ENCODE measurements around the gene FBXO34.
"Not testable (repeated sequence)": the region's sequence is repeated elsewhere in the genome, so short reads cannot be mapped to it uniquely, and the experiment has no call there.

FBXO34 gene

DNA sequence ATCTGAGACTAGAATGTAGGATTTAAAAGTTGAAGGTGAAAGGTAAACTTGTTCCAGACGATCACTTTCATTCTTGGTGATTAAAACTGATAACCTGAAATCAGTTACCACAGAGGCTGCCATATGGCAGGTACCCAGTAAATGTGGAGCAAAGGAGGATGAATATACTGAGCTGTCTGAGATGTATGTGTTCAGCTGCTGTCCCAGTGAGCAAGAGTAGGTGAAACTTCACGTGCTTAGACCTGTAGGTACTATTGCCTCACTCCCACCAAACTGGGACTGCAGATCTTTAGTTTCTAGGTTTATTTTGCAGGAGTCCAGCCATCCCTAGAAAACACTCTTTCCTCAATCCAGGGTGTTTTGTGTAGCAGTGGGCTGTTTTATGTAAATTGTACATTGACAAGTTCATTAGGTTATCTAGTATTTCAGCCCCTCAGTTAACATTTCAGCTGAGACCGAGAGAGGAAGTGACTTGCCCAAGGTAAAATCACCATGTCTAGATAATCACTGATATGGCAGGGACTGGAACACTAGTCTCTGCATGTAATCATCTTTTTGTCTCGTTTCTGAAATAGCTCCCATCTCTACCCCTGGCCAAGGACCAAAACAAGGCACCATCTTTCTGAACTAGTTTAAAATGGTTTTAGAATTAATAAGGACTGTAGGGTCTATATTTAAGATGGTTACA is 77.7 kb downstream of the FBXO34 start:
- DNase-seq: no peak

DNA sequence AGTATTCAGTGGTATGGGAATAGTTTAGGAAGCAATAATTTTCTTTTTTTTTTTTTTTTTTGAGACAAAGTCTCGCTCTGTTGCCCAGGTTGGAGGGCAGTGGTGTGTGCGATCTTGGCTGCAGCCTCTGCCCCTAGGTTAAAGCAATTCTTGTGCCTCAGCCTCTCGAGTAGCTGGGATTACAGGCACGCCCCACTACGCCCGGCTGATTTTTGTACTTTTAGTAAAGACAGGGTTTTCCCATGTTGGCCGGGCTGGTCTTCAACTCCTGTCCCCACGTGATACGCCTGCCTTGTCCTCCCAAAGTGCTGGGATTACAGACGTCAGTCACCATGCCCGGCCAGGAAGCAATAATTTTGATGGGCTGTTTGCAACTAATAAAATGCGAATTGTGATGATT is 78.3 kb downstream of the FBXO34 start:
- no peak for DNase-seq

DNA sequence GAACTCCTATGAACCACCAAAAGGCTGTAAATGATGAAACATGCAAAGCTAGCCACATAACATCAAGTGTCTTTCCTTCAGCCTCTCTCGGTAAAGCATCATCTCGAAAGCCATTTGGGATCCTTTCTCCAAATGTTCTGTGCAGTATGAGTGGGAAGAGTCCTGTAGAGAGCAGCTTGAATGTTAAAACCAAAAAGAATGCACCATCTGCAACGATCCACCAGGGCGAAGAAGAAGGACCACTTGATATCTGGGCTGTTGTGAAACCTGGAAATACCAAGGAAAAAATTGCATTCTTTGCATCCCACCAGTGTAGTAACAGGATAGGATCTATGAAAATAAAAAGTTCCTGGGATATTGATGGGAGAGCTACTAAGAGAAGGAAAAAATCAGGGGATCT is 79.2 kb downstream of the FBXO34 start:
- no peak for DNase-seq

DNA sequence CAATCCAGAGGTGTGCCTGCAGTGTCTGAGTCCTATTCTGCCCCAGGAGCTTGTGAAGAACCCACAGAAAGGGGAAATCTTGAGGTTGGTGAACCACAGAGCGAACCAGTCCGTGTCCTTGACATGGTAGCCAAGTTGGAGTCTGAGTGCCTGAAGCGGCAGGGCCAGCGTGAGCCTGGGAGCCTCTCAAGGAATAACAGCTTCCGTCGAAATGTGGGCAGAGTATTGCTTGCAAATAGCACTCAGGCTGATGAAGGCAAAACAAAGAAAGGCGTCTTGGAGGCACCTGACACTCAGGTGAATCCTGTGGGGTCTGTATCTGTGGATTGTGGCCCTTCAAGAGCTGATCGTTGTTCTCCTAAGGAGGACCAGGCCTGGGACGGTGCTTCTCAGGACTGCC is 79.9 kb downstream of the FBXO34 start:
- DNase-seq: no peak

DNA sequence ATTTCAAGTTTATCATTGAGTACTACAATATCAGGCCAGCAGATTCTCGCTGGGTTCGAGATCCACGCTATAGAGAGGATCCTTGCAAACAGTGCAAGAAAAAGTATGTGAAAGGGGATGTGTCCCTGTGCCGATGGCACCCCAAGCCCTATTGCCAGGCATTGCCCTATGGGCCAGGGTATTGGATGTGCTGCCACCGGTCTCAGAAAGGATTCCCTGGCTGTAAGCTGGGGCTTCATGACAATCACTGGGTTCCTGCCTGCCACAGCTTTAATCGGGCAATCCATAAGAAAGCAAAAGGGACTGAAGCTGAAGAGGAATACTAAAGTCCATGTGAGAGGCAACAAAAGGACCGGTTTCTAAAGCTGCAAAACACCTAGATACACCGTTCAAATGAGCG is 81.0 kb downstream of the FBXO34 start:
- no peak for DNase-seq

DNA sequence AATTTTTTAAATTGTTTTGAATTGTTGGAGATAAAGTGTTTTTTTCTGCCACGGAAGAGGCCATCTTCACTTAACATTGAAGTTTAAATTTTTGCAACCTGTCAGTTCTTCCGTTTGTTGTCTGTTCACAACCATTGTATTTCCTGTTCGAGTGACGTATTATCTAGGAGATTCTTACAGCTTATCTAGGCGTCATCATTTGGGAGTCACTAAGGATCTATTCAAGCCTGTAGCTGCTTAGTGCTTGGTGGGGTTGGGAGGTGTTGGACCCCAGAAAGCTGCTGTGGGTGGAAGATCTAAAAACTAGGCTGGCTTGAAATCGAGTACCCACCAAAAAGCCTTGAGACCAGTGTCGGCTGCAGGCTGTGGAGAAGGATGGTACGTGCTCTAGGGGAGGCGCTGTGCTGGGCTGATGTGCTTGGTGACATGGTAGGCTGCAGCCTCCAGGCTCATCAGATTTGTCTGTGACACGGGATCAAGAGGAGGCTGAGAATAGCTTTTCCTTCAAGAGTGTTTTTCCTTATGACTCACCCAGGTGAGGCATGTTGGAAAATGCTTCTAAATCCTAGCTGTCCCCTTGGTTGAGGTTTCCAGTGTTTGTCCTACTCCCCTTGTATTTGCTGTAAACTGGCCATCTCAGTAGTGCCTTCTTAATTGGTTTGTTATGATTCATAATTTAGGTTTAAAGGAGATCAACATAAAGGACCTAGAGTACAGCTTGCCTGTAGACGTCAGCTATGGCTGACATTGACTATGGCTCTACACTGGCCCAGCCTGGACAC is 82.7 kb downstream of the FBXO34 start:
- no peak for DNase-seq

DNA sequence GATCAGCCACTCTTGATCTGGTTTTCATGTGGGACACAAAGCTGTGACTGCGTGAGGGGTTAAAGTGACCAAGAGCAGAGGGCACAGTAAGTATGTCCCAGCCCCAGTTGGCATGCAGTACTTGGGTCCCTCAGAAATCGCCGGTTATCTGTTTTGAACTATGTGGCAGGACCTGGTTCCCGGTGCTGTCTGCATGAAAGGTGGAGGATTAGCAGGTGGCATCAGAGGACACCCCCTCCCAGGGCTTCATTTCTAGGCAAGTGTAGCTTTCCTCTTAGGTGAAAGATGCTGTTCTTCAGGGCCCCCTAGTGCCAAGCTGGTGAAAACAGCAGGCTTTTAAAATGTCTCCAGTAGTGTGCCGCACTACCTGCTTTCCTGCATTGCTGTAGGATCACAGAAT is 83.3 kb downstream of the FBXO34 start:
- no peak for DNase-seq

DNA sequence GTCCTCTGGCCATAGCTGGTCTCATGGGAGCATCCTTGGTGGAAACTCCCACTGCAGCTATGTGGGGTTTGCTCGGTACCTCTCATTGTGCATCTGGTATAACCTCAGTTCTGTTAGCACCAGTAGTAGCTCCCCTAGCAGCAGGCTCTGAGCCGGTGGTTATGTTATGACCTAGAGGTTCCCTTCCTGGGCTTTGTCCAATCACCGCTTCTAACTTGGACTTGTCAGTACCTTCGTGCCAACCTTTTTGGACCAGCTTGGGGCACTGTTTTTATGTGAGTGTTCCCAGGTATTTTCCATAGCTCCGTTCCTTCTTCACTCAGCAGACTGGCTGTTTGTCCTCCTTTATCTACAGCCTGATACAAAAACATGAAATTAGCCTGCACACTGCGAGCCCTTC is 84.7 kb downstream of the FBXO34 start:
- DNase-seq: no peak

DNA sequence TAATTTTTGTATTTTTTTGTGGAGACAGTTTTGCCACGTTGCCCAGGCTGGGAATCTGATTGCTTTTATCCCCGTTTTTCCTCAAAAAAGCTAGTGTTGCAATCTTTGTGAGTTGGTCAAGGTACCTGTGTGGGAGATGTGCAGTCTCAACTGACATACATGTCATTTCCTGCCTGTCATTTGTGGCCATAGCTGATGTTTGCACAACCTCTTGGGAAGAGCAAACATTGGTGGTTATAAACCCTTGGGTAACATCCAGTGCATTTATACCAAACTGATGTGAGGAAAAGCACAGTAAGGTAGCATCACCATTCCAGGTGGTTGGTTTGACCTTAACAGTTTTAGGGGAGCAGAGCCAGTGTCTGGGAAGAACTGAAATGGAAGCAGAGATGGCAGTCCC is 85.7 kb downstream of the FBXO34 start:
- DNase-seq: no peak

DNA sequence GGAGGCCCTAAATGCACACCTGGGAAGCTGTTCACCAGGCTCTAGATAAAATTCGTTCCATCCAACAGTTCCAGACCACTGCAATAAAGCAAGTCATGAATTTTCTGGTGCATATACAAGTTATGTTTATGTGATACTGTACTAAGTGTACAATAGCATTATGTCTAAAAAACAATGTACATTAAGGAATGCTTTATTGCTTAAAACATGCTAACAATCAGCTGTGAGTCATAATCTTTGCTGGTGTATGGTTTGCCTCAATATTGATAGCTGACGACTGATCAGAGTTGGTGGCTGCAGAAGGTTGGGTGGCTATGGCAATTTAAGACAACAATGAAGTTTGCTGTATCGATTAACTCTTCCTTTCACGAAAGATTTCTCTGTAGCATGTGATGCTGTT is 88.1 kb downstream of the FBXO34 start:
- no peak for DNase-seq

DNA sequence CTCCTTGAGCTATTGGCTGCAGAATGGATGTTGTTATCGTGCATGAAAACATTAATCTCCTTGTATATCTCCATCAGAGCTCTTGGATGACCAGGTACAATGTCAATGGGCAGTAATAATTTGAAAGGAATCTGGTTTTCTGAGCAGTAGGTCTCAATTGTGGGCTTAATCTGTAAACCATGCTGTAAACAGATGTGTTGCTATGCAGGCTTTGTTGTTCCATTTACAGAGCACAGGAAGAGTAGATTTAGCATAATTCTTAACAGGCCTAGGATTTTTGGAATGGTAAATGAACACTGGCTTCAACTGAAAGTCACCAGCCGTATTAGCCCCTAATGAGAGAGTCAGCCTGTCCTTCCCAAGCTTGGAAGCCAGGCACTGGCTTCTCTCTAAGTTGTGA is 90.0 kb downstream of the FBXO34 start:
- DNase-seq: no peak

DNA sequence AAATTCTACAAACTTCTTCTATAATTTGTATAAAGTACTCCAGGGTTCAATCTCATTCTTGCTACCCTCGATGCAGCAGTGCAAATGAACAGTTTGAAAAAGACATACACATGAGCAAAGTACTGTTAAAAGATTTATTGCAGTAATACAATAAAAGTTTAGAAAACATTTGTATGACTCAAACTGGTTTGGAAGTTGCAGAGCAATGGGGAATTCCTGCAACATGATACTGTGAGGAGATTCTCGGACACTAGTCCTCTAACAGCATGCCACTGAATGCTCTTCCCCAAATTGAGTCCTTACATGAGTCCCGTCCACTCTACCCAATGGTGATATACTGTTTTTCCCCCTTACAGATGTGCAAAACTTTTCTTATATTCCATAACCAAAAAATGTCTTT is 95.0 kb downstream of the FBXO34 start:
- no peak for DNase-seq

DNA sequence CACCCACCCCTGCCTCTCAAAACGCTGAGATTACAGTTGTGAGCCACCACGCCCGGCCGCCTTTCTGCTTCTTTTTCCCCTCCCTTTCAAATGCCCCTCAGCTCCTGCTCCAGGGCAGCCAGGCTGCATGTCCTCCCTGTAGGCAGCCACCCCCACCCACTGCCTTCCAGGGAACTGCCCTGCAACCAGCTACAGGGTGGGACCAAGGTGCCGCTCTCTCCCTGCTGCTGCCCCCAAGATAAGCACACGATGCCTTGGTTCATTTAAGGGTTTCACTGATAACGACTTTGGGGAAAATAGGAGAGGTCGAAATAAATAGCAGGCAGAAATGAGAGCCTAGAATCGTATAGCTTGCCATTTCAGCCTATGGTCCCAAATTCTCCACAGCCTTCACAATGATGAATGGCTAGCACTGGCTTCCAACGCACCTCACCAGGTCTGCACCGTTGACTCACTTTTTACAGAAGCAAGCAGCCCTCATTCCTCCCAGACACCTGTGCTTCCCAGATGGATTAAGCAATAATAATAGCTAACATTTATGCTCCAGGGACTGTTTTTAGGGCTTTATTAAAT is 99.7 kb downstream of the FBXO34 start:
- DNase-seq: no peak

DNA sequence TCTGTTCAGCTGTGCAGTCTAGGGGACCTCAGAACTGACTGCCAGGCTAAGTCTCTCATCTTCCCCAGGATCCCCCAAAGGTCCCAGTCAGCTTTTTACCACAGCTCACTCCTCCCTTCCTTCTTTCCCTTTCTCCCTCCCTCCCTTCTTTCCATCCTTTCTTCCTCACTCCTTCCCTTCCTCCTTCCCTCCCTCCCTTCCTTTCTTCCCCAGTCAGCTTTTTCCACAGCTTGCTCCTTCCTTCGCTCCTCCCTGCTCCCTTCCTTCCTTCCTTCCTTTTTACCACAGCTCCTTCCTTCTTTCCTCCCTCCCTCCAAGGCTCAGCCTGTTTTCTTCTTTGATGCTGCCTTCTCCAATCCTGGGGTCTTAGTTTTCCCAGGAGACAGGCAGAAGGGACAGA is 101.2 kb downstream of the FBXO34 start:
- no peak for DNase-seq

DNA sequence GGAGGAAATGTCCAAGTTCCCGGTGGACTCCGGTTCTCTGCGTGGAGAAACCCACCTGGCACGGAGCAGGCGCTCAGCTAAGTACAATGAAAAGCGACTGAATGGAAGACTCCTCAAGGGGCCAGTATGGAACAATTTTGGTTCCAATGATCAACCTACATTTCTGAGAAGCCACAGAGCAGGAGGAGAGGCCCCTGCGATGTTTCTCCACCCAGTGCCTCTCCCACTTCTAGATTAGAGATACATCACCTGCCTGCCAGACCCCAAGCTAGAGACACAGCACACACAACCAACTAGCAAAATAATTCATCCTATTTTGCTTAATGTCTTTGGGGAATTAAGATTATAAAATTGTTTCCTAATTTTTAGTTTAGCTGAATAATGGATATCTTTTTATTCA is 101.6 kb downstream of the FBXO34 start:
- DNase-seq: no peak

DNA sequence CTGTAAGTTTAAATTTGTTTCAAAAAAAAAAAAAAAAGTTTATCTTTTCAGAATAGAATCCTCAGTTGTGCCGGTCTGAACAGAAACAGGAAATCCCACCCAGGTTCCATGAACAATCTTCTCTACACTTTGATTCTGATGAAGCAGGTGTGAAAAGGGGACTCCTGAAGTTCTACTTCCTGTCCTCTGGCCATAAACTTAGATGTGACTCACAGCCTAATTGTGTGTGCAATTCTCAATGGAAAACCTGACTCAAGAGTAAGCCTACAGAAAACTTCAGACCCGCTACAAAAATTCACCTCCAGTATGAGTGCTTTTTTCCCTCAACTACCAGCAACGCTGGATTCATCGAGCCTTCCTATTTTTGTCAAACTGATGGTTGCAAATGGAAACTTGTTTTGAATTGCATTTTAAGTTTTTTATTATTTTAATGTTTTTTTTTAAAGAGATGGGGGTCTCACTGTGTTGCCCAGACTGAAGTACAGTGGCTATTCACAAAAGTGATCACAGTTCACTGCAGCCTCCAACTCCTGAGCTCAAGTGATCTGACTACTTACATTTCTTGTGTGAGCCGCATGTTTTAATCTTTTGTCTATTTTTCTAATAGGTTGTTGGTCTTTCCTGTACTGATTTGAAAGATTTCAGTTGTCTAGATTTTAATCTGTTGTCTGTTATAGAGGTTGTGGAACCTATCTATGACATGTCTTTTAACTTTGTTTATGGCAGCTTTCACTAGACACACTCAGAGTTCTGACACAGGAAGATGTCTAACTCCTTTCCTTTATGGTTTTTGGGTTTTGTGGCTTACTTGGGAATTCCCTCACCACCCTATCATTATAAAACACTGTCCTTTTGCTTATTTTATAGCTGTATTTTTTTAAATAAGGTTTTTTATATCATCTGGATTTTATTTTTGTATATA is 102.8 kb downstream of the FBXO34 start:
- DNase-seq: no peak

DNA sequence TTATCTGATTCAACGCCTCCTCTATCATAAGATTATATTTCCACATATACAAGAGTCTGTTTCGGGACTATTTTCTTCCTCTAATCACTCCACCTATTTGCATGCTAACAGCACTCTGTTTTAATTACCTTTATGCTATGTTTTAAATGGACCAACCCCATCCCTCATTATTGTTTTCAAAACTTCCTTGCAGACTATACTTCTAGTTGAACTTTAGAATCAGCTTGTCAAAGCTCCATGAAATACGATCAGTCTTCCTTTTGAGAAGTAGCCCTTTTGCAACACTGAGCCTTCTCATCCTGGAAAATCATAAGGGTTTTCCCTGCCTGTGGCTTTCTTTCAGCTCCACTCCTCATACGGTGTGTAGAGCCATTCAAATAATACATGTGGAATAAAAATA is 103.5 kb downstream of the FBXO34 start:
- DNase-seq: no peak

DNA sequence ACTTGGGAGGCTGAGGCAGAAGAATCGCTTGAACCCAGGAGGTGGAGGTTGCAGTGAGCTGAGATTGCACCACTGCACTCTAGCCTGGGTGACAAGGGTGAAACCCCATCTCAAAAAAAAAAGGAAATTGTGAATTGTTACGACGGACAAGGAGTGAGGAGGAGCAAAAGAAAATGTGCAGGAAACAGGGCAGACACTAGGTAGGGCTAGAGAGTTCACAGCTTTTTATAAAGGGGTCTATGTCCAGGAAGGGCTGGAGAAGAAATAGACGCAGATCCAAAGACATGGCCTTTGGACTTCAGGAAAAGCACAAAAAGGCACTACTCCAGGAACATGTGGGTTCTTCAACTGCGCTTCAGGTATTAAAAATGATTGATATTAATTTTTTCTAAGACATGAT is 106.0 kb downstream of the FBXO34 start:
- DNase-seq: no peak

DNA sequence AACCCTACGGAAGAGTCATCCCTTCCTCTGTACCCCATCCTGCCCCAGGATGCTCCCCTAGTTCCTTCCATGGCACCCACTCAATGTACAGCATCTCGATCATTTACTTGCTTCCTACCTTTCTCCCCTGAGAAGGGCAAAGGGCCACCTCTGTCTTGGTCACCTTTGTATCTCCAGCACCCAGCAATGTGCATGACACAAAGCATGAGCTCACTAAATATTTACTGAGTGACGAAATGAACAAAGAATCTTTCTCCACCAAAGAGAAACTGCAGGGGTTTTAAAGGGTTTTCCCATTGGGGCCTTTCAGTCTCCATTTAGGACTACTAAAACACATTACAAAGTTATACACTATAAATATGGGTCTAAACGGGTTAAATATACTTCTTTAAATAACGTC is 109.8 kb downstream of the FBXO34 start:
- DNase-seq: no peak

DNA sequence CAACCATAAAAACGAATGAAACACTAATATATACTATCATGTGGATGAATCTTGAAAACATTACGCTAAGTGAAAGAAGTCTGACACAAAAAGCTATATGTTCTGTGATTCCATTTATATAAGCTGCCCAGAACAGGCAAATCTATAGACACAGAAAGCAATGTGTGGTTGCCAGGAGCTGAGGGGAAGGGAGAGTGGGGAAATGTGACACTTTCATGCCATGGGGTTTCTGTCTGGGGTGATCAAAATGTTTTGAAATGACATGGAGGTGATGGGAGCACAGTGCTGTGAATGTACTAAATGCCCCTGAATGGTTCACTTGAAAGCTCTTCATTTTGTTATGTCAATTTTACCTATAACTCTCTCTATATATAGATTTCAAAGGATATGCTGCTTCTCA is 110.3 kb downstream of the FBXO34 start:
- no peak for DNase-seq

DNA sequence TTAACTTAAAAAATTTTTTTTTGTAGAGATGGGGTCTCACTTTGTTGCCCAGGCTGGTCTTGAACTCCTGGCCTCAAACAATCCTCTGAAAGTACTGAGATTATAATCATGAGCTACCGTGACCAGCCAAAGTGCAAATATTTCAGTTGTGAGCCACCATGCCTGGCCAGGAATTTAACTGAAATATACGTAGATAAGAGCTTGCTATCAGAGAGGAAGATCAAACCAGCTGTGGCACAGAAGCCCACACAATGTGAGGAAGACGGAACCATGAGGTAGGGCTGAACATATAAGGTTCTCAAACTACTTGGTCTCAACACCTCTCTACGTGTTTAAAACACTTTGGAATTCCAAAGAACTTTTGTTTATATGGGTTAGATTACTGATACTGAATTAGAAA is 111.3 kb downstream of the FBXO34 start:
- no peak for DNase-seq

DNA sequence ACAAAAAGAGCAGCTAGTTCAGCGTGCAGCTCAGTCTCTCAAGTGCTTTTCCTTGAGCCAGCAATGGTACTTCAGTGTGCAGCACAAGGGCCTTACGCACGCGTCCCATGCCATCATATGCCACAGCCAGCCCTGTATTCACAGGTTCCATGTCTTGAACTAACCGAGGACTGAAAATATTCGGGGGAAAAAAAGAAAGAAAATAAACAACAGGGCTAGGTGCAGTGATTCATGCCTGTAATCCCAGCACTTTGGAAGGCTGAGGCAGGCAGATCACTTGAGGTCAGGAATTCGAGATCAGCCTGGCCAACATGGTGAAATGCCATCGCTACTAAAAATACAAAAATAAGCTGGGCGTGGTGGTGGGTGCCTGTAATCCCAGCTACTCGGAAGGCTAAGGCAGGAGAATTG is 111.8 kb downstream of the FBXO34 start:
- not testable (repeated sequence) for DNase-seq

DNA sequence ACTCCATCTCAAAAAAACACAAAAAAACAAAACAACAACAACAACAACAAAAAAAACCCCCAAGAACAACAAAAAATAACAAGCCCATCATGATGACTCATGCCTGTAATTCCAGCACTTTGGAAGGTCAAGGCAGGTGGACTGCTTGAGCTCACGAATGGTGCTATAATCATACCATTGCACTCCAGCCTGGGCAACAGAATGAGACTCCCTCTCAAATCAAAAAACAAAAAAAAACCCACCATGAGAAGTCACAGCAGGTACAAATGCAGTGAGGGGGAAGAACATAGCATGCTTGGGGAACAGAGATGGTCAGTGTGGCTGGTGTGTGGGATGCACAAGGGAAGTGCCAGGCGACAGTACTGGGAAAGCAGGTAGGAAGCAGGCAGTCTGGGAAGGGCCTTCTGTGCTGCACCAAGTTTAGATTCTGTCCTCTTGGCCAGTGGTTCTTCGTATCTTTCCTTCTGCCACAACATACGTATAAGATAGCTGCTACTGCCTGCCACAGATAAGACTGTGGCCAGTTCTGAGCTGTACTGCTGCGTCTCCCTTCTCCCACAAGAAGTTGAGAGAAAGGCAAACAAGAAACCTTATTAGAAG is 112.4 kb downstream of the FBXO34 start:
- no peak for DNase-seq
